SJSA1 (cell line): ENCODE data around the gene CRB1. TPM values are rescaled to one million over a fixed set of nuclear protein-coding genes. Genes with fewer than 3 reads are reported as not detected.

Experiments used
- DNase-seq, 2 experiments: peaks; one replicate each; pipeline ENCODE4 v3.0.0-alpha.2; 2015 to 2020; ENCODE audit warnings: low spot score in 2 of 2, low read depth in 1 of 2
- H3K27ac ChIP-seq: fragments of 250-450 bp; sonication (Bioruptor Pico); 2 replicates; pipeline ENCODE4 v1.5.1; 2020; ENCODE audit warnings: mild to moderate bottlenecking, moderate library complexity
- H3K27me3 ChIP-seq: fragments of 250-450 bp; sonication (Bioruptor Pico); replicated peaks from 2 replicates; pipeline ENCODE4 v1.5.1; 2020; ENCODE audit warnings: mild to moderate bottlenecking, moderate library complexity
- H3K36me3 ChIP-seq: fragments of 250-450 bp; sonication (Bioruptor Pico); 2 replicates; pipeline ENCODE4 v1.5.1; 2020; ENCODE audit warnings: mild to moderate bottlenecking
- H3K4me1 ChIP-seq: fragments of 250-450 bp; sonication (Bioruptor Pico); replicated peaks from 2 replicates; pipeline ENCODE4 v1.6.1; 2021; ENCODE audit warnings: mild to moderate bottlenecking
- H3K4me3 ChIP-seq: fragments of 250-450 bp; sonication (Bioruptor Pico); 2 replicates; pipeline ENCODE4 v1.5.1; 2020; ENCODE audit warnings: mild to moderate bottlenecking
- H3K9me3 ChIP-seq: fragments of 250-450 bp; sonication (Bioruptor Pico); replicated peaks from 2 replicates; pipeline ENCODE4 v1.5.1; 2020; ENCODE audit warnings: mild to moderate bottlenecking
- total RNA-seq: library from RNA; depleted of rRNA; stranded (reverse); fragments of >200 nt; shearing (Covaris generic); gene quantifications from 2 replicates; pipeline ENCODE4 v1.2.3, GENCODE V29; 2014

The CRB1 gene
- total RNA-seq, 1 experiment from 2014 or later, result 0.05 TPM

DNA sequence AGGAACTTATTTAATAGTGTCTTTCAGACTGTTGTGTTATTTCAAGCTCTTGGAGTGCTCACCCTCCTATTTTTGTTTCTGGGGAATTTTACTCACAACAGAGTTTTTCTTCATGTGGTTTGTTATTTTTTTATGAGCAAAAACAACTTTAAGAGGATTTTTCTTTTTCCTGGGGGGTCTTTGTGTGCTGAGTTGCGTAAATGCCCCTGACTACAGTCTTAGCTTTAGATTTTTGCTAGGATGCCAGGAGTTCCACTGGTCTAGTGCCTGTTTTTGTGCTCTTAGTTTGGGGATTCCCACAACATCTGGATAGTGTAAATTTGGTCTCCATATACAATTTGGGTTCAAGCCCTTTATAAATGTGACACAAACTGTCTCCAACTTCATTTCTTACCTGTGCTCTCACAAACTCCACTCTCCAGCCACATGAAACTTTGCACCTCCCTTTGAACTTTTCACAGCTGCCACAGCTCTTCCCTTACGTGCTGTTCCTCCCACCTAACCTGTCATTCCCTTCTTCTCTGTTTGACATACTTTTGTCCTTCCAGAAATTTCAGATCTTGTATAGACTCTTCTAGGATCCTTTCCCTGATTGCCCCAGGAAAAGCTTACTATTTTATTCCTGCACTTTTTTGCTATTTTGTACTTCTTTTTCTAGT is 180.2 kb downstream of the CRB1 start:
- peak in 1 of 2 experiments; percentile 6 for DNase-seq
- no peaks in the 10 kb centered on the region for H3K27me3 ChIP-seq
- H3K4me1 ChIP-seq, result no peaks in the 10 kb centered on the region
- no peaks in the 10 kb centered on the region for H3K9me3 ChIP-seq
- H3K27ac ChIP-seq, result no peak overlapping the region
- no peak overlapping the region for H3K4me3 ChIP-seq
- no peaks in the 10 kb centered on the region for H3K36me3 ChIP-seq

GRCh38 chr1:197451381-197451780 is 183.3 kb downstream of the CRB1 start:
- Histone ChIP-seq H3K4me3 (no peak overlapping the region), H3K9me3 (no peaks in the 10 kb centered on the region), H3K27ac (no peak overlapping the region), H3K4me1 (no peaks in the 10 kb centered on the region), H3K36me3 (no peaks in the 10 kb centered on the region), H3K27me3 (0 out of 2 replicates have a peak, but pooled peaks cover under 1% of the 10 kb centered on the region)
- no peak for DNase-seq

DNA sequence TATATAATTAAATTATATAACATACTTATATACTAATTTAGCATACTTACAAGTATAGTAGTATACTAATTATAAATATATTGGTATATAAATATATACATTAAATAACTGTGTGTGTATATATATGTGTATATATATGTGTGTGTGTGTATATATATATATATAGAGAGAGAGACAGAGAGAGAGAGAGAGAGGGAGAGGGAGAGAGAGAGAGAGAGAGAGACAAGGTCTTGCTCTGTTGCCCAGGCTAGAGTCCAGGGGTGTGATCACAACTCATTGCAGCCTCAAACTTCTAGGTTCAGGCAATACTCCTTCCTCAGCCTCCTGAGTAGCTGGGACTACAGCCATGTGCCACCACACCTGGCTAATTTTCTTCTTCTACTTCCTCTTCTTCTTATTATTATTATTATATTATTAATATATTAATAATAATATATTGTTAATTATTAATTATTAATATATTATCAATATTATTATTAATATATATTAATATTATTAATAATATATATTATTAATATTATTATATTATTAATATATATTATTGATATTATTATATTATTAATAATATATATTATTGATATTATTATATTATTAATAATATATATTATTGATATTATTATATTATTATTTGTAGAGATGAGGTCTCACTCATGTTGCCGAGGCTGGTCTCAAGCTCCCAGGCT is 185.5 kb downstream of the CRB1 start:
- Histone ChIP-seq H3K9me3 (no peaks in the 10 kb centered on the region), H3K36me3 (no peaks in the 10 kb centered on the region), H3K27me3 (0 out of 2 replicates have a peak, but pooled peaks cover 3% of the 10 kb centered on the region), H3K4me3 (no peak overlapping the region), H3K27ac (no peak overlapping the region), H3K4me1 (no peaks in the 10 kb centered on the region)
- no peak for DNase-seq

- DNase-seq, result no peak
- no peaks in the 10 kb centered on the region; the same call in 1 of the 2 replicates for H3K27me3 ChIP-seq
- H3K36me3 ChIP-seq, result no peaks in the 10 kb centered on the region
- no peak overlapping the region for H3K27ac ChIP-seq
- H3K9me3 ChIP-seq, result no peaks in the 10 kb centered on the region
- H3K4me3 ChIP-seq, result no peak overlapping the region
- H3K4me1 ChIP-seq, result no peaks in the 10 kb centered on the region
These were observed 194.5 kb downstream of the CRB1 start for GRCh38 chr1:197462539-197462938.

GRCh38 chr1:197463142-197463541 is 195.1 kb downstream of the CRB1 start:
- no peak for DNase-seq
- H3K9me3 ChIP-seq, result no peaks in the 10 kb centered on the region
- H3K27me3 ChIP-seq, result no peaks in the 10 kb centered on the region; the same call in 1 of the 2 replicates
- H3K4me1 ChIP-seq, result no peaks in the 10 kb centered on the region
- no peak overlapping the region for H3K27ac ChIP-seq
- no peak overlapping the region for H3K4me3 ChIP-seq
- no peaks in the 10 kb centered on the region for H3K36me3 ChIP-seq

DNA sequence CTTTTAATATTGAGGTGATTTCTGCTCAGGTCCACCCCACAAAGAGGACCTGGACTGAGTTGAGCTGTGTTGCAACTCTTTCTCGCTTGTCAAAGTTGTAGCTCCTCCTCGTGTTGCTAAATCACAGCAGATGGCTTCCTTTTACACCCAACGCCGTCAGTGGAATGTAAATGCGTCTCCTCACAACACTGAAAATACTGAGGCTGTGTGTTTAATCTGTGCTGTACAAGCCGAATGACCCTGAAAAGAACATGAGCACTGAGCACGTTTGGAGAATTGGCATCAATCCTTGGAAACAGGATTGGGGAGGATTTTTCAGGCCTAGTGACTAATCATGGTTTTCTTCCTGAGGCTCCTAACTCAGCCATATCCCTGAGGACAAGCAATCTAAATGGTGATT is 196.0 kb downstream of the CRB1 start:
- Histone ChIP-seq H3K4me1 (no peaks in the 10 kb centered on the region), H3K9me3 (no peaks in the 10 kb centered on the region), H3K4me3 (no peak overlapping the region), H3K27me3 (no peaks in the 10 kb centered on the region; the same call in 1 of the 2 replicates), H3K27ac (no peak overlapping the region), H3K36me3 (no peaks in the 10 kb centered on the region)
- DNase-seq, result no peak

GRCh38 chr1:197465528-197466327 is 197.7 kb downstream of the CRB1 start:
- Histone ChIP-seq H3K27me3 (no peaks in the 10 kb centered on the region), H3K4me3 (no peak overlapping the region), H3K27ac (no peak overlapping the region), H3K4me1 (no peaks in the 10 kb centered on the region), H3K36me3 (no peaks in the 10 kb centered on the region), H3K9me3 (no peaks in the 10 kb centered on the region)
- no peak for DNase-seq

DNA sequence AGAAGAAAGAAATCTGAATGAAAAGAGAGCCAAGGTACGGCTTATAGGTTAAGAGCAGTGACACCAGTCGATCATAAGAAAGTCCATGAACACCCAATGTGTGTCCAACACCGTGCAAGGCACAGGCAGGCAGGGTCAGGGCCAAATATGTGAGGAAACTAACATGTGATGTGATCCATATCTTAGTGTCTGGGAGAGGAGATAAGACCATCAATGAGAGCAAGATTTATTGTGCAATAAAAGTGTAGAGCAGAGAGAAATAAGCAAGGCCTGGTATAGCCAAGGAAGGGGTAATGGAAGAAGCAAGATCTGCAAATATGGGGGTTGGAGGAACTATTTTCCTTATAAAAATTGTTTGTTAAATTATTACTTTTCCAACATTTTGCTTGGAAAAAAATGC is 198.8 kb downstream of the CRB1 start:
- no peak for DNase-seq
- no peaks in the 10 kb centered on the region for H3K36me3 ChIP-seq
- H3K9me3 ChIP-seq, result no peaks in the 10 kb centered on the region
- no peak overlapping the region for H3K27ac ChIP-seq
- no peaks in the 10 kb centered on the region for H3K27me3 ChIP-seq
- no peaks in the 10 kb centered on the region for H3K4me1 ChIP-seq
- no peak overlapping the region for H3K4me3 ChIP-seq

GRCh38 chr1:197467881-197468280 is 199.8 kb downstream of the CRB1 start:
- no peak overlapping the region for H3K27ac ChIP-seq
- no peak for DNase-seq
- no peaks in the 10 kb centered on the region for H3K36me3 ChIP-seq
- no peak overlapping the region for H3K4me3 ChIP-seq
- H3K4me1 ChIP-seq, result no peaks in the 10 kb centered on the region
- no peaks in the 10 kb centered on the region for H3K27me3 ChIP-seq
- no peaks in the 10 kb centered on the region for H3K9me3 ChIP-seq

DNA sequence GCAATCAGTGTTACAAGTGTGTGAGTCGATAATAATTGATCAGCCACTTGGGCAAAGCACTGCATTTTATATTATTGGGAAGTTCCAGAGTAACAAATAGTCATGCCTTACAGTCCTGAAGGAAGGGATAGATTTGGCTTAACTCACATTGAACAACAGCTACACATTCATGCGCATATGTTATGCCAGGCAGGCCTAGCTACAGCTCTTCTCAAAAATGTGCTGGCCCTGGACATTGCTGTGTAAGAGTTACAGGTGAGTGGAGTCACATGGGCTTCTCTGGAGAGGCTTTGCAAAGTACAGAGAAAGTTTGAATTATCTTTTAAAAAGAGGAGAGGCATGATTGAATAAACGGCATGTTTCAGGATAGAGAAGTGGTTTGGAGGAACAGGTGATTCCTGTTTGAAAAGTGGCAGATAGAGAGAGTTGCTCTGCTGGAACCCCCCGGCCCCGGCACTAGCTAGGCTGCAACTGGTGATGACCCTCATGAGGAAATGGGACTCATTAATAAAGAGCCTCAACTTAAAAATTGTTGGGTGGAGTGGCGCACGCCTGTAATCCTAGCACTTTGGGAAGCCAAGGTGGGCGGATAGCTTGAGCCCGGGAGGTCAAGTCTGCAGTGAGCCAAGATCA is 200.6 kb downstream of the CRB1 start:
- DNase-seq, result no peak
- H3K27me3 ChIP-seq, result no peaks in the 10 kb centered on the region
- no peaks in the 10 kb centered on the region for H3K4me1 ChIP-seq
- no peaks in the 10 kb centered on the region for H3K9me3 ChIP-seq
- no peak overlapping the region for H3K4me3 ChIP-seq
- H3K27ac ChIP-seq, result no peak overlapping the region
- H3K36me3 ChIP-seq, result no peaks in the 10 kb centered on the region

- DNase-seq, result no peak
- H3K4me3 ChIP-seq, result no peak overlapping the region
- no peaks in the 10 kb centered on the region for H3K4me1 ChIP-seq
- H3K9me3 ChIP-seq, result no peaks in the 10 kb centered on the region
- no peak overlapping the region for H3K27ac ChIP-seq
- H3K36me3 ChIP-seq, result no peaks in the 10 kb centered on the region
- no peaks in the 10 kb centered on the region for H3K27me3 ChIP-seq
These were observed 201.7 kb downstream of the CRB1 start for GRCh38 chr1:197469620-197470210.

DNA sequence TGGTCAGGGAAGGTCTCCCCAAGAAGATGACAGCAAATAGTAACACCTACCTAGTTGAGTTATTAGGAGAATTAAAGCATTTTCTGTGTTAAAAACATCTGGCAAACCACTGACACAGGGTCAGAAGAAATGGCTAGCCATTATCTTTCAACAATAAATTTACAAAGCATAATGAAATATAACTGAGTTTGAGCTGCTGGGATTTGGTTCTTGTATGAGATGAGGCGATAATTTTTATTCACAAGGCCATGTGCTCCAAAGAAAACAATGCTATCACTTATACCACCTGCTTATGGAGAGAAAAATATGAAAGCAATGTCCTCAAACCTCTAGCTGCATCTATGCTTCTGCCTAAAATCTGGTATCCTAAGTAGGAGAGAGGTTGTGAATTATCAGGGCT is 202.3 kb downstream of the CRB1 start:
- H3K27me3 ChIP-seq, result no peaks in the 10 kb centered on the region
- no peaks in the 10 kb centered on the region for H3K9me3 ChIP-seq
- no peak for DNase-seq
- H3K4me3 ChIP-seq, result no peak overlapping the region
- no peaks in the 10 kb centered on the region for H3K4me1 ChIP-seq
- no peak overlapping the region for H3K27ac ChIP-seq
- H3K36me3 ChIP-seq, result no peaks in the 10 kb centered on the region

DNA sequence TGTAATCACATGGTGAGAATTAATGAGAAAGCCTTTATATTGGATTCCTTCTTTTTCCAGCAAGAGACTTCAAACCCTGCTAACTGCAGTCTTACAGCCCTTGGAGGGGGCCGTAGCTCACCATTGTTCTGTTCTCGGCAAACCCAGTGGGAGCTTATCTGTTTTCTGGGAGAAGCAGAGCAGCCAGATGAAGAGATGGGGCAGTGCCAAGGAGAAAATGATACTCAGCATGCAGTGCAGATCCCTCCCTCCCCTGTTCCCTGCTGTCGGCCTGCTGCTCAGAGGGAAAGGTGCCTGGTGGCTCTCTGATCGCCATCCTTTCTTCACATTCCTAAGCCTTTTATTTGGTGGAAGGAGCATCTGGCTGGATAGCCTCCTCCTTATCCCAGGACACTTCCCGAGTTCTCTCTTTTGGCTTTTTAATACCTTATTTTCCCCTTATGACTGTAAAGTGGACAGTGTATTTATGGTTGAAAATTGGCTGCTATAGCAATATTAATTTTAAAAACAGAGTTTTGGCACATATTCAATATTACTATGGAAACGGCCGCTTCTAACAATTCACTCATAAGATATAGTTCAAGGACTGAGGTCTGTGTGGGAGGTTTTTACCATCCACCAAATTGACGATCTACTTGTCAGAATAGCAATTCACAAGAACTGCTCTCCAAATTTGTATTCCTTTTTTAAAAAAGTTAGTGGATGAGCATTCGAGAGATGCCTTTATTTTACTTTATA is 203.4 kb downstream of the CRB1 start:
- Histone ChIP-seq H3K9me3 (no peaks in the 10 kb centered on the region), H3K27me3 (no peaks in the 10 kb centered on the region), H3K27ac (no peak overlapping the region), H3K4me1 (no peaks in the 10 kb centered on the region), H3K4me3 (no peak overlapping the region), H3K36me3 (no peaks in the 10 kb centered on the region)
- DNase-seq, result no peak
